OCI-LY1 (cell line): Measurements from ENCODE around the gene EDEM3.

Source experiments
- EZH2 ChIP-seq: fragments of 200-600 bp; sonication (generic), shearing (Covaris generic); IDR thresholded peaks from 2 replicates; pipeline ENCODE4 v1.8.0; 2017; ENCODE audit warnings: borderline replicate concordance, mixed run types, mild to moderate bottlenecking, antibody characterized with exemption, low read length, moderate library complexity, mixed read lengths
- TF ChIP-seq, protein P1 (sequence below): fragments of 200-600 bp; sonication (generic), shearing (Covaris generic); IDR thresholded peaks from 2 replicates; pipeline ENCODE4 v1.5.1; 2017; ENCODE audit warnings: mild to moderate bottlenecking, antibody characterized with exemption, low read length, moderate library complexity, mixed read lengths

DNA sequence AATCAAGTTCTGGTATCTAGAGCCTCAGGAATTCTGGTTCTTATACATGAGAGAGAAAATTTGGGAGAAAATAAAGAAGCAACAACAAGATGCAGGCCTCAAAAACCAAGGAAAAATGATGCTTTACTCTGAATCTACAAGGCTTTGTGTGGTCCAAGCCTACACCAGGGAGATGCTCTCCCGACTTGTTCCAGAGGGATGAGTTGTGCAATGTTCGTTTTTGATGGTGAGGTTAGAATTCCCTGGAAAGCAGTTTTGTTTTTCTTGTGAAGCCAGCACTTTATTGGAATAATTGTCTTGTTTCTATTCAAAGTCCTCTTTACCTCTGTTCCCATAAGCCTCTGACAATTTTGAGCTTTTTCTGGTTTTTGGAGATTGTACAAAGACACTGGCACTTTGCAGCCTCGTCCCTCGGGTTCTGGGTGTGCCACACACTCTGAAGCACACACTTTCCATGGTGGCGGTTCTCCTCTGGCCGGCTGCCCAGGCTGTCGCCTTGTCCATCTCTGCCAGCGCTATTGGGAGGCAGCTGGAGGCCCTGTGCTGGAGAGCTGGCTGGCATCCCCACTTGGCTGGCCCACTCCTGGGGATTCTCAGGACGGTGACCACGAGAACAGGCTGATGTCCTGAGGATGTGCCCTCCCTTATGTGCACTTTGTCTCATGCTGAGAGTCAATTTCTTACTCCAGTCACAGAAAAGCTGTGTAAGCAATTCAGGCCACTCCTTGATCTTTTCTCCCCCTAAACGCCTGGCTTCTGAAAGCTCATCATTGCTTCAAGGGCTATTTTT lies 70.2 kb downstream of the EDEM3 start:
- TF ChIP-seq, protein P1, sequence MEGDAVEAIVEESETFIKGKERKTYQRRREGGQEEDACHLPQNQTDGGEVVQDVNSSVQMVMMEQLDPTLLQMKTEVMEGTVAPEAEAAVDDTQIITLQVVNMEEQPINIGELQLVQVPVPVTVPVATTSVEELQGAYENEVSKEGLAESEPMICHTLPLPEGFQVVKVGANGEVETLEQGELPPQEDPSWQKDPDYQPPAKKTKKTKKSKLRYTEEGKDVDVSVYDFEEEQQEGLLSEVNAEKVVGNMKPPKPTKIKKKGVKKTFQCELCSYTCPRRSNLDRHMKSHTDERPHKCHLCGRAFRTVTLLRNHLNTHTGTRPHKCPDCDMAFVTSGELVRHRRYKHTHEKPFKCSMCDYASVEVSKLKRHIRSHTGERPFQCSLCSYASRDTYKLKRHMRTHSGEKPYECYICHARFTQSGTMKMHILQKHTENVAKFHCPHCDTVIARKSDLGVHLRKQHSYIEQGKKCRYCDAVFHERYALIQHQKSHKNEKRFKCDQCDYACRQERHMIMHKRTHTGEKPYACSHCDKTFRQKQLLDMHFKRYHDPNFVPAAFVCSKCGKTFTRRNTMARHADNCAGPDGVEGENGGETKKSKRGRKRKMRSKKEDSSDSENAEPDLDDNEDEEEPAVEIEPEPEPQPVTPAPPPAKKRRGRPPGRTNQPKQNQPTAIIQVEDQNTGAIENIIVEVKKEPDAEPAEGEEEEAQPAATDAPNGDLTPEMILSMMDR, result no peak
- no peak for TF ChIP-seq EZH2
